Measurements from ENCODE around the gene TMEM151B. TPM values are rescaled to one million over a fixed set of nuclear protein-coding genes. Genes with fewer than 3 reads are reported as not detected.

Gene TMEM151B
- total and polyA plus RNA-seq, 10 of the 15 experiments (the other 5 are each of a cell fraction or from before 2014, with no cell fraction given), result 0.01 to 0.19 (median 0.05) TPM; not detected in 6

DNA sequence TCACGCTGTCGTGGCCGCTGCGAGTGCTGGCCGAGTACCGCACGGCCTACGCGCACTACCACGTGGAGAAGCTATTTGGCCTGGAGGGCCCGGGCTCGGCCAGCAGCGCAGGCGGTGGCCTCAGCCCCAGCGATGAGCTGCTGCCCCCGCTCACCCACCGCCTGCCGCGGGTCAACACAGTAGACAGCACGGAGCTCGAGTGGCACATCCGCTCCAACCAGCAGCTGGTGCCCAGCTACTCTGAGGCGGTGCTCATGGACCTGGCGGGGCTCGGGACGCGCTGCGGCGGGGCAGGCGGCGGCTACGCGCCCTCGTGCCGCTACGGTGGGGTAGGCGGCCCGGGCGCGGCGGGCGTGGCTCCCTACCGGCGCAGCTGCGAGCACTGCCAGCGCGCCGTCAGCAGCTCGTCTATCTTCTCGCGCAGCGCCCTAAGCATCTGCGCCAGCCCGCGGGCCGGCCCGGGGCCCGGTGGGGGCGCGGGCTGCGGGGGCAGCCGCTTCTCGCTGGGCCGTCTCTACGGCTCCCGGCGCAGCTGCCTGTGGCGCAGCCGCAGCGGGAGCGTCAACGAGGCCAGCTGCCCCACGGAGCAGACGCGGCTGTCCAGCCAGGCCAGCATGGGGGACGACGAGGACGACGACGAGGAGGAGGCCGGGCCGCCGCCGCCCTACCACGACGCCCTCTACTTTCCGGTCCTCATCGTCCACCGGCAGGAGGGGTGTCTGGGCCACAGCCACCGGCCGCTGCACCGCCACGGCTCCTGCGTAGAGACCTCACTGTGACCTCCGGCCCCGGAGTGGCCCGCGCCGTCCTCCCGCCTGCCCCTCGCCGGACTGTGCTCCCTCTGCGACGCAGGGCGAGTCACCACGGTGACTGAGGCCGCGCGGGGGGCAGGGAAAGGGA is 5.7 kb downstream of the TMEM151B start:
- no peak for TF ChIP-seq TARDBP (IDR thresholded peaks at IDR 0.05; ENCODE audit: borderline replicate concordance)
- TF ChIP-seq SMC3 (IDR thresholded peaks at IDR 0.05; ENCODE audit: borderline replicate concordance, low read length), result no peak
- TF ChIP-seq ZNF24 (IDR thresholded peaks at IDR 0.05), result no peak
- TF ChIP-seq HDAC6 (IDR thresholded peaks at IDR 0.05; ENCODE audit: unreplicated experiment), result no peak
- TF ChIP-seq NBN (IDR thresholded peaks at IDR 0.05), result no peak
- no peak for TF ChIP-seq CHD1 (IDR thresholded peaks at IDR 0.05; ENCODE audit: low read depth, low read length)
- no peak for TF ChIP-seq TBL1XR1 (IDR thresholded peaks at IDR 0.05; ENCODE audit: low read depth, low read length)
- TF ChIP-seq SMAD1 (IDR thresholded peaks at IDR 0.05; ENCODE audit: low read depth, partially characterized antibody), result no peak
- ChIA-PET SMC1A (ENCODE audit: uncharacterized antibody, unreplicated experiment) (no interaction called here), RAD21 (ENCODE audit: unreplicated experiment) (no interaction called here), POLR2A (no interaction called here), CTCF (interaction anchor here (0.6 kb wide), 1 partner anchor 195 kb away, joined by 3 read pairs; no protein-coding TSS in a partner anchor)
- H3K27ac ChIP-seq (ENCODE audit: control insufficient read depth, insufficient read depth), result no peak overlapping the region
- in situ Hi-C loops (cut with MboI) (no loop called here), intact Hi-C loops (cut with micrococcal nuclease; ENCODE audit: unreplicated experiment) (no loop called here)
- H3K36me3 ChIP-seq (ENCODE audit: control insufficient read depth in 2 of 2, insufficient read depth in 2 of 2, low read length in 1 of 2), result no peaks in the 10 kb centered on the region; a peak in 1 of 4 replicates
- BruUV-seq (replicated peaks), result no TSS peak
- FAIRE-seq (no peak), ATAC-seq (peak; percentile 13; the same call in 1 of the 3 replicates), DNase-seq (ENCODE audit: low read depth, low spot score) (no peak)
- no peaks in the 10 kb centered on the region for H4K20me1 ChIP-seq (ENCODE audit: control insufficient read depth, insufficient read depth)
- H2AFZ ChIP-seq (ENCODE audit: control insufficient read depth, low read depth, low read length), result no peak overlapping the region
- H3K79me2 ChIP-seq (ENCODE audit: control insufficient read depth, insufficient read depth, low read length), result no peaks in the 10 kb centered on the region
- no peak overlapping the region for H3K4me2 ChIP-seq (ENCODE audit: control insufficient read depth, insufficient read depth)
- H3K9me3 ChIP-seq (replicated peaks; ENCODE audit: control insufficient read depth, insufficient read depth, low read length), result no peaks in the 10 kb centered on the region
- 23% methylated on average over 91 of the region's 109 CpGs for WGBS (ENCODE audit: insufficient coverage, insufficient replicate concordance, low lambda C conversion rate, missing lambda C conversion rate)
- H3K9ac ChIP-seq (ENCODE audit: control insufficient read depth, insufficient read depth, low read length), result no peak overlapping the region
- H3K4me3 ChIP-seq, result no peak overlapping the region
- peaks cover 2 to 15% of the 10 kb centered on the region in 2 experiments; a peak in 3 of 4 replicates for H3K27me3 ChIP-seq (replicated peaks in 1 of 2; ENCODE audit: control insufficient read depth in 2 of 2, insufficient read depth in 2 of 2, low read length in 1 of 2)
- no peaks in the 10 kb centered on the region for H3K4me1 ChIP-seq (ENCODE audit: control insufficient read depth, insufficient read depth, low read length)

All from GM12878 (cell line).